ENCODE measurements around the gene DUSP1. TPM values are rescaled to one million over a fixed set of nuclear protein-coding genes. Genes with fewer than 3 reads are reported as not detected.
A peak's percentile ranks its signal among the peaks of the same experiment; 100 is the strongest.

The DUSP1 gene
- total RNA-seq, 3 donors from 2014 or later: 90.9 to 233 (median 137) TPM

DNA sequence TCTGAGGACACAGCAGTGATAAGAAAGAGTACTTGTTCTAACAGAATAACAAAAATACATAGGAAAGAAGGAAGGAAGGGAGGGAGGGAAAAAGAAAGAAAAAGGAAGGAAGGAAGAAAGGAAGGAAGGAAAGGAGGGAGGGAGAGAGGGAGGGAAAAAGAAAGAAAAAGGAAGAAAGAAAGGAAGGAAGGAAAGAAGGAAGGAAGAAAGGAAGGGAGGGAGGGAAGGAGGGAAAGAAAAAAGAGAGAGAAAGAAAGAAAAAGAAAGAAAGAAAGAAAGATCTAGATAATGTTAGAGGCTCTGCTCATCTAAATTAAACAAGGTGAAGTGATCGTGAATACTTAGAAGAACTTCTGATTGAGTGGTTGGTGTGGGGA, 29.8 kb downstream of the DUSP1 start:
- no peak for DNase-seq
- TF ChIP-seq, protein P1, sequence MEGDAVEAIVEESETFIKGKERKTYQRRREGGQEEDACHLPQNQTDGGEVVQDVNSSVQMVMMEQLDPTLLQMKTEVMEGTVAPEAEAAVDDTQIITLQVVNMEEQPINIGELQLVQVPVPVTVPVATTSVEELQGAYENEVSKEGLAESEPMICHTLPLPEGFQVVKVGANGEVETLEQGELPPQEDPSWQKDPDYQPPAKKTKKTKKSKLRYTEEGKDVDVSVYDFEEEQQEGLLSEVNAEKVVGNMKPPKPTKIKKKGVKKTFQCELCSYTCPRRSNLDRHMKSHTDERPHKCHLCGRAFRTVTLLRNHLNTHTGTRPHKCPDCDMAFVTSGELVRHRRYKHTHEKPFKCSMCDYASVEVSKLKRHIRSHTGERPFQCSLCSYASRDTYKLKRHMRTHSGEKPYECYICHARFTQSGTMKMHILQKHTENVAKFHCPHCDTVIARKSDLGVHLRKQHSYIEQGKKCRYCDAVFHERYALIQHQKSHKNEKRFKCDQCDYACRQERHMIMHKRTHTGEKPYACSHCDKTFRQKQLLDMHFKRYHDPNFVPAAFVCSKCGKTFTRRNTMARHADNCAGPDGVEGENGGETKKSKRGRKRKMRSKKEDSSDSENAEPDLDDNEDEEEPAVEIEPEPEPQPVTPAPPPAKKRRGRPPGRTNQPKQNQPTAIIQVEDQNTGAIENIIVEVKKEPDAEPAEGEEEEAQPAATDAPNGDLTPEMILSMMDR (IDR thresholded peaks at IDR 0.05): no peak
- Histone ChIP-seq H3K9me3 (no peaks in the 10 kb centered on the region), H3K36me3 (ENCODE audit: low read depth) (no peaks in the 10 kb centered on the region), H3K4me3 (no peak overlapping the region), H3K4me1 (ENCODE audit: low read depth) (peaks cover 7% of the 10 kb centered on the region)
- intact Hi-C loops (cut with DNase I, micrococcal nuclease): no loop called here
- ATAC-seq: no peak

DNA sequence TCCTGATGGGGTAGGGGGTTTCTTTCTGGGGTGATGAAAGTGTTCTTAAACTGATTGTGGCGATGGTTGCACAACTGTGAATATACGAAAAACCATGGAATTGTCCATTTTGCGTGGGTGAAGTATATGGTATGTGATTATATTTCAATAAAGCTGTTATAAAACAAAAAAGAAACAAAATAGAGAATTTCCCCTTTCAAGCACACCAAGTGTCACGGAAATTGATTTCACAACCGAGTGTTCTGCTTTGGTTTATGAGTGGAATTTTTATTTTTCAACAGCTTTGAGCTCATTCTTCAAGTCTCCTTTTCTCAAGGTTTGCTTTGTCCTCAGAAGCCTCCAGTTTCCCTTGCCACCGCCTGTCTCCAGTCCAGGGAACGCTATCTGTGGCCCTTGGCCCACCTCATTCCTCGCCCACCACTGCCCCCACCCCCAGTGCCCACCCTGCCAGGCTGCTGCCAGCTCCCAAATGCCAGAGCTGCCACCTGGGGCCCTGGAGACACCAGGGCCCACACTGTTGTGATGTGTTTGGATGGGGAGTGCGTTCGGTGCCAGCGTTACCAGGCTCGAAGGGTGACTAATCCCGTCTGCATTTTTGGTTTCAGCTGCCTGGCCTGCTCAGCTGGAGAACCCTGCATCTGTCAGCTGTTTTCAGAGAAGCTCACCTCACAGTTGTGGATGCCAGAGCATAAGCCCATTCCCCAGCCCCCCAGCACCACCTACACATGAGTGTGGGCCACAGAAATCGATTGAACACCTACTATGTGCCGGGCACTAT, 30.4 kb downstream of the DUSP1 start:
- intact Hi-C loops (cut with DNase I, micrococcal nuclease): no loop called here
- Histone ChIP-seq H3K4me1 (ENCODE audit: low read depth) (peaks cover 7% of the 10 kb centered on the region), H3K36me3 (ENCODE audit: low read depth) (no peaks in the 10 kb centered on the region), H3K4me3 (no peak overlapping the region), H3K9me3 (no peaks in the 10 kb centered on the region)
- TF ChIP-seq, protein P1 (IDR thresholded peaks at IDR 0.05): no peak
- ATAC-seq: peak; percentile 51
- DNase-seq: peak in 1 of 3 donors; percentile 41

DNA sequence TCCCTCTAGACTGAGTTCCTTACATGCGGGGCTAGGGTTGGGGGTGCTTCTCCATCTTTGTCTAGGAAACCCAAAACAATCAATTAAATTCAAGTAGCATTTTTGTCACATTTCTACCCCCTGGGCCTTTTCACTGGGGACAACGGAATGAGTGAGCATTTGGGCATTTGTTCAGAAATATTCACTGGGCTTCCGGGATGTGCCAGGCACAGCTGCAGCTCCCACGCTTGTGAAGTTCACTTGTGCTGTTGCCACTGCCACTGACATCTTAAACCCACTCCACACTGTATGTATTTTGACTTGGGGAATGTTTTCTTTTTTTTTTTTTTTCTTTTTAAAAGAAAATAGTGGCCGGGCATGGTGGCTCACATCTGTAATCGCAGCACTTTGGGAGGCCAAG, 31.6 kb downstream of the DUSP1 start:
- no peaks in the 10 kb centered on the region for H3K9me3 ChIP-seq
- intact Hi-C loops (cut with DNase I, micrococcal nuclease): no loop called here
- TF ChIP-seq, protein P1 (IDR thresholded peaks at IDR 0.05): no peak
- ATAC-seq (no peak), DNase-seq (no peak)
- H3K36me3 ChIP-seq (ENCODE audit: low read depth): no peaks in the 10 kb centered on the region
- peaks cover 7% of the 10 kb centered on the region for H3K4me1 ChIP-seq (ENCODE audit: low read depth)
- H3K4me3 ChIP-seq: no peak overlapping the region

DNA sequence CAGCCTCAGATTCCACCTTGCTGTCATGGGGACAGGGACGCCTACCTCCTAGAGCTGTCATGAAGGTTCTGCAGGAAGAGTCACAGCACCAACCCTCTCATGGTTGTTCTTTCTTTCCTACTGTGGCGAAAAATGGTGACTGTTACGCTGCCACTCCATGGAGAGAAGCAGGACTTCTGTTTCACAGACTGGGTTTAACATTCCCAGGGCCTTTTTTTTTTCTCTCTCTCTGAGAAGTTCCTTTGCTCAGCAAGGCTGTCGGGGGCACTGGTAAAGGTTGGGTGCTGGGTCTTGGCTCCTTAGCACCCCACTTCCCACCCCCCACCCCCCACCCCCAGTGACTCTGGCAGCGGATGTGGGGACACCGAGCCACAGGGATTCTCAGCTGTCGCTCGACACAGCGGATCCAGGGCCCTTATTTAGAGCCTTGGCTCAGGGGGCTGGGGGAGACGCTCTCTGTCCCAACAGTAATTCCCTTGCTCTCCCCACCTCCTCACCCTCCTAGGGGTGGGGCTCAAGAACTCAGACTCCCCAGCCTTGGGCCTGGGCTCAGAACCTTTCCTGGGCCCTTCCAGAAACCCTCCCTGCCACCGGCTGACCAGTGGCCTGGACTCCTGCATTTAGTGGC, 34.4 kb downstream of the DUSP1 start:
- no peaks in the 10 kb centered on the region for H3K36me3 ChIP-seq (ENCODE audit: low read depth)
- no peak overlapping the region for H3K4me3 ChIP-seq
- no peak for DNase-seq
- peaks cover 12% of the 10 kb centered on the region for H3K4me1 ChIP-seq (ENCODE audit: low read depth)
- intact Hi-C loops (cut with DNase I, micrococcal nuclease): no loop called here
- no peaks in the 10 kb centered on the region for H3K9me3 ChIP-seq
- no peak for ATAC-seq
- TF ChIP-seq, protein P1 (IDR thresholded peaks at IDR 0.05): no peak

DNA sequence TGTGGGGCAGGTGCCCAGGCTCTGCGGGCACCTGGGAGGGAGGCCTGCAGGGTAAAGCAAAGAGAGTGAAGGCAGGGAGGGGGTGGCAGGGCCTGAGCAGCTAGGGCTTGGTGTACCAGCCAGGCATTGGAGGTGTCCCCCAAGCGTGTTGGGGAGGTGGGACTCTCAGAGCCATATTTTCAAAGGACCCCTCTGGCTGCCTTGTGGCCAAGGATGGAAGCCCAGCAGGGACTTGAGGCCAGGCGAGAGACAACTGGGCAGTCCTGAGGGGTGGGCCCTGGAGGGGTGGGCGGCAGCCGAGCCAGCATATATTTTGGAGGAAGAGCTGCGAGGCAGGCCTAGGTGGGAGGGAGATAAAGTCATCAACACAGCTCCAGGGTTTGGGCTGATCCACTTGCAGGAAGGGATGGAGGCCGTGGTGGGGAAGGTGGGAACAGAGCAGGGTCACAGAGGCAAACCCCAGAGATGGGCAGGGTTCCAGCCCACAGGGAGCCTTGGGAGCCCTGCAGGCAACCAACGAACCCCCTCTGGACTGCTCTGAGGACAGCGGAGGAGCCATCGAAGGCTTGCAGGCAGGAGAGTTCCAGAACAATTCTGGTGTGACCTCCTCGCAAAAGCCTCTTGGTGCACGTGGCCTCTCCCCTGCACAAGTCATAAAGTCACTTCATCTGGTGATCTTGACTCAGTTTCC, 35.7 kb downstream of the DUSP1 start:
- Histone ChIP-seq H3K4me1 (ENCODE audit: low read depth) (peaks cover 12% of the 10 kb centered on the region), H3K36me3 (ENCODE audit: low read depth) (no peaks in the 10 kb centered on the region), H3K9me3 (no peaks in the 10 kb centered on the region), H3K4me3 (no peak overlapping the region)
- TF ChIP-seq, protein P1 (IDR thresholded peaks at IDR 0.05): no peak
- no peak for ATAC-seq
- DNase-seq: no peak
- intact Hi-C loops (cut with DNase I, micrococcal nuclease): no loop called here

Measured in mucosa of descending colon (tissue), 3 donors.